HepG2 (cell line): ENCODE measurements around the gene CAMK2N2. TPM values are rescaled to one million over a fixed set of nuclear protein-coding genes. Genes with fewer than 3 reads are reported as not detected.

Source experiments
- CEBPZ ChIP-seq: IDR thresholded peaks from 2 replicates; pipeline ENCODE4 v1.6.1; 2012; ENCODE audit warnings: low read length, improper control_type of control experiment
- GZF1 ChIP-seq: sonication (generic); formaldehyde crosslinking; IDR thresholded peaks from 2 replicates; pipeline ENCODE4 v1.5.1; 2020; ENCODE audit warnings: mild to moderate bottlenecking, missing genetic modification reagents
- SETDB1 ChIP-seq: sonication (generic); formaldehyde crosslinking; IDR thresholded peaks from 2 replicates; pipeline ENCODE4 v1.5.1; 2020; ENCODE audit warnings: missing genetic modification reagents, mild to moderate bottlenecking, borderline replicate concordance
- SMYD3 ChIP-seq: sonication (generic); formaldehyde crosslinking; IDR thresholded peaks from 2 replicates; pipeline ENCODE4 v1.8.1; 2023; ENCODE audit warnings: mild to moderate bottlenecking, missing genetic modification reagents
- WIZ ChIP-seq: sonication (generic); formaldehyde crosslinking; IDR thresholded peaks from 2 replicates; pipeline ENCODE4 v1.5.1; 2020; ENCODE audit warnings: mild to moderate bottlenecking, missing genetic modification reagents
- ZBTB37 ChIP-seq: sonication (generic); formaldehyde crosslinking; IDR thresholded peaks from 2 replicates; pipeline ENCODE4 v1.4.0; 2020; ENCODE audit warnings: mild to moderate bottlenecking, missing genetic modification reagents
- ZFP37 ChIP-seq: sonication (generic); formaldehyde crosslinking; IDR thresholded peaks from 2 replicates; pipeline ENCODE4 v1.4.0; 2020; ENCODE audit warnings: missing genetic modification reagents, borderline replicate concordance
- ZFP82 ChIP-seq: sonication (generic); formaldehyde crosslinking; IDR thresholded peaks from 2 replicates; pipeline ENCODE4 v1.5.1; 2020; ENCODE audit warnings: mild to moderate bottlenecking, missing genetic modification reagents, borderline replicate concordance
- ZKSCAN8 ChIP-seq: IDR thresholded peaks from 2 replicates; pipeline ENCODE4 v1.6.1; 2016; ENCODE audit warnings: borderline replicate concordance, missing genetic modification reagents, missing compliant biosample characterization
- ZNF343 ChIP-seq: sonication (generic); formaldehyde crosslinking; IDR thresholded peaks from 2 replicates; pipeline ENCODE4 v1.4.0; 2020; ENCODE audit warnings: mild to moderate bottlenecking, missing genetic modification reagents
- ZNF589 ChIP-seq: sonication (generic); formaldehyde crosslinking; conservative IDR thresholded peaks from 2 replicates; pipeline ENCODE4 v1.8.0; 2022; ENCODE audit warnings: mild to moderate bottlenecking, moderate library complexity, missing genetic modification reagents
- polyA plus RNA-seq, 8 experiments: library from polyadenylated mRNA; depleted of rRNA in 3 of 8; stranded (reverse) in 7 of 8; unstranded in 1 of 8; fragments of >200 nt; fragmentation: Illumina TruSeq in 4 of 8; extraction: Trizol in 4 of 8; gene quantifications; 2 replicates each; pipeline versions ENCODE4 v1.2.1 to v1.2.3, GENCODE V29; 2011 to 2016; ENCODE audit warnings: low read depth in 4 of 8, missing spikeins in 1 of 8, mixed read lengths in 1 of 8; ENCODE audit not compliant: insufficient read depth in 1 of 8
- total RNA-seq, 5 experiments: library from RNA; depleted of rRNA; stranded (reverse); fragments of >200 nt; fragmentation: Illumina TruSeq; extraction: Trizol; gene quantifications; 2 replicates each; pipeline ENCODE4 v1.2.3, GENCODE V29; 2016; ENCODE audit warnings: low read depth in 1 of 5
- TF ChIP-seq, protein P1 (sequence below): sonication (generic); formaldehyde crosslinking; IDR thresholded peaks from 2 replicates; pipeline ENCODE4 v1.9.0; 2022; ENCODE audit warnings: low read depth, missing genetic modification reagents
- TF ChIP-seq, protein P2 (sequence below): sonication (generic); formaldehyde crosslinking; IDR thresholded peaks from 2 replicates; pipeline ENCODE4 v1.9.0; 2021; ENCODE audit warnings: missing genetic modification reagents, borderline replicate concordance
- TF ChIP-seq, protein P3 (sequence below): sonication (generic); formaldehyde crosslinking; IDR thresholded peaks from 2 replicates; pipeline ENCODE4 v1.4.0; 2020; ENCODE audit warnings: missing genetic modification reagents, borderline replicate concordance

CAMK2N2 gene
- total and polyA plus RNA-seq, 2 of the 13 experiments (the other 11 are each of a cell fraction or from before 2014, with no cell fraction given): 0.12 to 0.27 TPM

- TF ChIP-seq ZBTB37 (CRISPR knock-in tag) (no peak), ZKSCAN8 (0 out of 2 replicates have a peak, but pooled peaks have one; percentile 23), ZFP37 (no peak), SMYD3 (CRISPR knock-in tag) (no peak), SETDB1 (no peak), GZF1 (CRISPR knock-in tag) (0 out of 2 replicates have a peak, but pooled peaks have one; percentile 53), CEBPZ (no peak), WIZ (CRISPR knock-in tag) (peak; percentile 88; the same call in 1 of the 2 replicates), ZFP82 (CRISPR knock-in tag) (peak; percentile 44; the same call in 1 of the 2 replicates), ZNF343 (CRISPR knock-in tag) (peak; percentile 75; the same call in 1 of the 2 replicates), ZNF589 (CRISPR knock-in tag) (peak; percentile 80)
- TF ChIP-seq, protein P1, sequence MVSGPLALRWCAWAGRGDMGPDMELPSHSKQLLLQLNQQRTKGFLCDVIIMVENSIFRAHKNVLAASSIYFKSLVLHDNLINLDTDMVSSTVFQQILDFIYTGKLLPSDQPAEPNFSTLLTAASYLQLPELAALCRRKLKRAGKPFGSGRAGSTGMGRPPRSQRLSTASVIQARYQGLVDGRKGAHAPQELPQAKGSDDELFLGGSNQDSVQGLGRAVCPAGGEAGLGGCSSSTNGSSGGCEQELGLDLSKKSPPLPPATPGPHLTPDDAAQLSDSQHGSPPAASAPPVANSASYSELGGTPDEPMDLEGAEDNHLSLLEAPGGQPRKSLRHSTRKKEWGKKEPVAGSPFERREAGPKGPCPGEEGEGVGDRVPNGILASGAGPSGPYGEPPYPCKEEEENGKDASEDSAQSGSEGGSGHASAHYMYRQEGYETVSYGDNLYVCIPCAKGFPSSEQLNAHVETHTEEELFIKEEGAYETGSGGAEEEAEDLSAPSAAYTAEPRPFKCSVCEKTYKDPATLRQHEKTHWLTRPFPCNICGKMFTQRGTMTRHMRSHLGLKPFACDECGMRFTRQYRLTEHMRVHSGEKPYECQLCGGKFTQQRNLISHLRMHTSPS (CRISPR knock-in tag): no peak
- TF ChIP-seq, protein P2, sequence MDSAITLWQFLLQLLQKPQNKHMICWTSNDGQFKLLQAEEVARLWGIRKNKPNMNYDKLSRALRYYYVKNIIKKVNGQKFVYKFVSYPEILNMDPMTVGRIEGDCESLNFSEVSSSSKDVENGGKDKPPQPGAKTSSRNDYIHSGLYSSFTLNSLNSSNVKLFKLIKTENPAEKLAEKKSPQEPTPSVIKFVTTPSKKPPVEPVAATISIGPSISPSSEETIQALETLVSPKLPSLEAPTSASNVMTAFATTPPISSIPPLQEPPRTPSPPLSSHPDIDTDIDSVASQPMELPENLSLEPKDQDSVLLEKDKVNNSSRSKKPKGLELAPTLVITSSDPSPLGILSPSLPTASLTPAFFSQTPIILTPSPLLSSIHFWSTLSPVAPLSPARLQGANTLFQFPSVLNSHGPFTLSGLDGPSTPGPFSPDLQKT: no peak; the same call in 1 of the 2 replicates
- TF ChIP-seq, protein P3, sequence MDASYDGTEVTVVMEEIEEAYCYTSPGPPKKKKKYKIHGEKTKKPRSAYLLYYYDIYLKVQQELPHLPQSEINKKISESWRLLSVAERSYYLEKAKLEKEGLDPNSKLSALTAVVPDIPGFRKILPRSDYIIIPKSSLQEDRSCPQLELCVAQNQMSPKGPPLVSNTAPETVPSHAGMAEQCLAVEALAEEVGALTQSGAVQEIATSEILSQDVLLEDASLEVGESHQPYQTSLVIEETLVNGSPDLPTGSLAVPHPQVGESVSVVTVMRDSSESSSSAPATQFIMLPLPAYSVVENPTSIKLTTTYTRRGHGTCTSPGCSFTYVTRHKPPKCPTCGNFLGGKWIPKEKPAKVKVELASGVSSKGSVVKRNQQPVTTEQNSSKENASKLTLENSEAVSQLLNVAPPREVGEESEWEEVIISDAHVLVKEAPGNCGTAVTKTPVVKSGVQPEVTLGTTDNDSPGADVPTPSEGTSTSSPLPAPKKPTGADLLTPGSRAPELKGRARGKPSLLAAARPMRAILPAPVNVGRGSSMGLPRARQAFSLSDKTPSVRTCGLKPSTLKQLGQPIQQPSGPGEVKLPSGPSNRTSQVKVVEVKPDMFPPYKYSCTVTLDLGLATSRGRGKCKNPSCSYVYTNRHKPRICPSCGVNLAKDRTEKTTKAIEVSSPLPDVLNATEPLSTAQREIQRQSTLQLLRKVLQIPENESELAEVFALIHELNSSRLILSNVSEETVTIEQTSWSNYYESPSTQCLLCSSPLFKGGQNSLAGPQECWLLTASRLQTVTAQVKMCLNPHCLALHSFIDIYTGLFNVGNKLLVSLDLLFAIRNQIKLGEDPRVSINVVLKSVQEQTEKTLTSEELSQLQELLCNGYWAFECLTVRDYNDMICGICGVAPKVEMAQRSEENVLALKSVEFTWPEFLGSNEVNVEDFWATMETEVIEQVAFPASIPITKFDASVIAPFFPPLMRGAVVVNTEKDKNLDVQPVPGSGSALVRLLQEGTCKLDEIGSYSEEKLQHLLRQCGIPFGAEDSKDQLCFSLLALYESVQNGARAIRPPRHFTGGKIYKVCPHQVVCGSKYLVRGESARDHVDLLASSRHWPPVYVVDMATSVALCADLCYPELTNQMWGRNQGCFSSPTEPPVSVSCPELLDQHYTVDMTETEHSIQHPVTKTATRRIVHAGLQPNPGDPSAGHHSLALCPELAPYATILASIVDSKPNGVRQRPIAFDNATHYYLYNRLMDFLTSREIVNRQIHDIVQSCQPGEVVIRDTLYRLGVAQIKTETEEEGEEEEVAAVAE (CRISPR knock-in tag): peak; percentile 52; the same call in 1 of the 2 replicates
Measured at GRCh38 chr3:184248454-184249411, 12.6 kb downstream of the CAMK2N2 start, which contains the start of gene ALG3 (continued).
